ENCODE results near the gene TIMM10.
"Not testable (repeated sequence)": the region's sequence is repeated elsewhere in the genome, so short reads cannot be mapped to it uniquely, and the experiment has no call there.

Gene TIMM10

GRCh38 chr11:57542582-57542981, 12.0 kb upstream of the TIMM10 start:
- no peak overlapping the region for H3K27ac ChIP-seq (ENCODE audit: low read depth, low read length)
- H3K27me3 ChIP-seq (ENCODE audit: insufficient read depth, low read length): no peaks in the 10 kb centered on the region
- H3K36me3 ChIP-seq (ENCODE audit: insufficient read depth, low read length): 0 out of 2 replicates have a peak, but pooled peaks cover 4% of the 10 kb centered on the region
- no peak overlapping the region for H3K4me3 ChIP-seq (ENCODE audit: low read depth, low read length)
- H3K79me2 ChIP-seq (ENCODE audit: control insufficient read depth, insufficient read depth, low read length, unreplicated experiment): no peaks in the 10 kb centered on the region
- no peak overlapping the region for H2AFZ ChIP-seq (ENCODE audit: low read length, unreplicated experiment)
- no peaks in the 10 kb centered on the region for H3K4me1 ChIP-seq (ENCODE audit: control insufficient read depth, insufficient read depth, low read length, unreplicated experiment)

DNA sequence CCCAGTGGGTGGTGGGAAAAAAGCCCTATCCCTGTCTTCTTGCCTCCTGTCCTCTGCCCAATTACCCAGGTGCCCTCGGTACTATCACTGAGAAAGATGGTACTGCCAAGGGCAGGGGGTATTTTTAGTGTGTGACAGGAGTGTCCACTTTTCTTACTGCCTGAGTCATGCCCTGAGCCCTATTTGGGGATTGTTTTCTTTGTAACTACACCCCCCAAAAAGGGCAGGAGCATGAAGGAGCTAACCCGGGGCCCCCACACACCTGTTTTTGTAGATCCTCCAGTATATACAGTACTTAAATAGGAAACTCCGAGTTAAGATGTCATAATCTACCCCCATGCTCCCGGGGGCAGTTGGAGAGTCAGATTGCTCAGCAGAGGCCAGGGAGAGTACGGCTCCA, 10.6 kb upstream of the TIMM10 start:
- Histone ChIP-seq H3K27me3 (ENCODE audit: insufficient read depth, low read length) (no peaks in the 10 kb centered on the region), H3K79me2 (ENCODE audit: control insufficient read depth, insufficient read depth, low read length, unreplicated experiment) (no peaks in the 10 kb centered on the region), H3K4me1 (ENCODE audit: control insufficient read depth, insufficient read depth, low read length, unreplicated experiment) (no peaks in the 10 kb centered on the region), H3K36me3 (ENCODE audit: insufficient read depth, low read length) (no peaks in the 10 kb centered on the region), H2AFZ (ENCODE audit: low read length, unreplicated experiment) (no peak overlapping the region), H3K27ac (ENCODE audit: low read depth, low read length) (no peak overlapping the region), H3K4me3 (ENCODE audit: low read depth, low read length) (no peak overlapping the region)

- Histone ChIP-seq H2AFZ (ENCODE audit: low read length, unreplicated experiment) (no peak overlapping the region), H3K27me3 (ENCODE audit: insufficient read depth, low read length) (no peaks in the 10 kb centered on the region), H3K36me3 (ENCODE audit: insufficient read depth, low read length) (no peaks in the 10 kb centered on the region), H3K79me2 (ENCODE audit: control insufficient read depth, insufficient read depth, low read length, unreplicated experiment) (no peaks in the 10 kb centered on the region), H3K27ac (ENCODE audit: low read depth, low read length) (no peak overlapping the region), H3K4me3 (ENCODE audit: low read depth, low read length) (no peak overlapping the region), H3K4me1 (ENCODE audit: control insufficient read depth, insufficient read depth, low read length, unreplicated experiment) (no peaks in the 10 kb centered on the region)
These were observed 8.8 kb upstream of the TIMM10 start for GRCh38 chr11:57539342-57539741.

GRCh38 chr11:57536947-57537619, 6.5 kb upstream of the TIMM10 start, which contains the start of gene SMTNL1:
SMTNL1 (plus strand) TSS chr11:57537595; CDS start chr11:57542643, 5,048 bp downstream.
- H3K27me3 ChIP-seq (ENCODE audit: insufficient read depth, low read length): no peaks in the 10 kb centered on the region
- no peak within 1 kb of the TSS for H3K27ac ChIP-seq (ENCODE audit: low read depth, low read length)
- H2AFZ ChIP-seq (ENCODE audit: low read length, unreplicated experiment): no peak within 1 kb of the TSS
- no peaks in the 10 kb centered on the region for H3K36me3 ChIP-seq (ENCODE audit: insufficient read depth, low read length)
- H3K4me1 ChIP-seq (ENCODE audit: control insufficient read depth, insufficient read depth, low read length, unreplicated experiment): no peaks in the 10 kb centered on the region
- H3K79me2 ChIP-seq (ENCODE audit: control insufficient read depth, insufficient read depth, low read length, unreplicated experiment): no peaks in the 10 kb centered on the region
- no peak within 1 kb of the TSS for H3K4me3 ChIP-seq (ENCODE audit: low read depth, low read length)

DNA sequence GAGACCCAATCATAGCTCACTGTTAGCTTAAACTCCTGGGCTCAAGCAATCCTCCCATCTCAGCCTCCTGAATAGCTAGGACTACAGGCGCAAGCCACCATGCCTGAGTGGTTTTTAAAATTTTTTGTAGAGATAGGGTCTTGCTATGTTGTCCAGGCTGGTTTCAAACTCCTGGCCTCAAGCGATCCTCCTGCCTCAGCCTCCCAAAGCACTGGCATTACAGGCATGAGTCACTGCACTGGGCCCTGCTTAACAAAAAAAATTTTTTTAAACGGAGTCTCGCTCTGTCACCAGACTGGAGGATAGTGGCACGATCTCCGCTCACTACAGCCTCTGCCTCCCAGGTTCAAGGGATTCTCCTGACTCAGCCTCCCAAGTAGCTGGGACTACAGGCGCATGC, 3.9 kb upstream of the TIMM10 start:
- peaks cover 11% of the 10 kb centered on the region for H3K4me1 ChIP-seq (ENCODE audit: control insufficient read depth, insufficient read depth, low read length, unreplicated experiment)
- H3K79me2 ChIP-seq (ENCODE audit: control insufficient read depth, insufficient read depth, low read length, unreplicated experiment); H3K36me3 ChIP-seq (ENCODE audit: insufficient read depth, low read length); H3K27ac ChIP-seq (ENCODE audit: low read depth, low read length); H2AFZ ChIP-seq (ENCODE audit: low read length, unreplicated experiment); H3K27me3 ChIP-seq (ENCODE audit: insufficient read depth, low read length); H3K4me3 ChIP-seq (ENCODE audit: low read depth, low read length): not testable (repeated sequence)

DNA sequence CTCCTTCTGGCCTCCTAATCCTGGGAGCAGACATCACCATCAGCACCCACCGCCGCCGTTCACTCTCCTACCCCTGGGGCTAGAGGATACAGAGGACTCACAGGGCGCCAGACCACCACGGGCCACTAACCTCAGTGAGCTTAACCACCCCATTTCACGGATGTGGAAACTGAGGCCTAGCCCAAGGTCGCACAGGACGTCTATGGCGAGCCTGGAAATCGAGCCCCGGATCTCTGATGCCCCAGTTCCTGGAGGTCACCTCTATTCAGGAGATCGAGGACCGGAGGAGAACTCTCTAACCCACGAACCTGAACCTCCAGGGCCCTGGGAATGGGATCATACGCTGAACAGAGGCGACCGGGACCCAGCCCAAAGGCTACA, 349 bp downstream of the TIMM10 start:
- H2AFZ ChIP-seq (ENCODE audit: low read length, unreplicated experiment): peak overlapping the region; percentile 73

DNA sequence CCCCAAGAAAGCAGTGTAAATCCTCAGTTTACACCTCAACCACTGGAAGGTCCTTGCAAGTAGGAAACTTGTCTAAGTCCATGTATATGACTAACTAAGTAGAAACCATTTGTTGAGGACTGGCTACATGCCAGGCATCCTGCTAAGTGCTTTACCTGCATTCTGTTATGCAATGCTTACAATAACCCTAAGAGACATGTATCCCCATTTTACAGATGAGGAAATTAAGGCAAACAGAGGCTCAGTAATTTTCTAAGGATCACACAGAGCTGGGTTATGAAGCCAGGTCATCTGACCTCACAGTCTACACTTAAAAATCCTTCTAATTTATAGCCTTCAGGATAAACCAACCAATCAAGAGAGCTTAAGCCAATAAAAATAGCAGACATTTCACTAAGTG, 1.5 kb downstream of the TIMM10 start:
- H2AFZ ChIP-seq (ENCODE audit: low read length, unreplicated experiment): no peak overlapping the region
- H3K27me3 ChIP-seq (ENCODE audit: insufficient read depth, low read length): no peaks in the 10 kb centered on the region
- H3K27ac ChIP-seq (ENCODE audit: low read depth, low read length): no peak overlapping the region
- no peak overlapping the region for H3K4me3 ChIP-seq (ENCODE audit: low read depth, low read length)
- no peaks in the 10 kb centered on the region for H3K36me3 ChIP-seq (ENCODE audit: insufficient read depth, low read length)
- peaks cover 12% of the 10 kb centered on the region for H3K4me1 ChIP-seq (ENCODE audit: control insufficient read depth, insufficient read depth, low read length, unreplicated experiment)
- peaks cover 16% of the 10 kb centered on the region for H3K79me2 ChIP-seq (ENCODE audit: control insufficient read depth, insufficient read depth, low read length, unreplicated experiment)

More for the DNA sequence above, 349 bp downstream of the TIMM10 start:
- no peaks in the 10 kb centered on the region for H3K27me3 ChIP-seq (ENCODE audit: insufficient read depth, low read length)
- peak overlapping the region; percentile 7; the same call in 1 of the 2 replicates for H3K27ac ChIP-seq (ENCODE audit: low read depth, low read length)
- H3K79me2 ChIP-seq (ENCODE audit: control insufficient read depth, insufficient read depth, low read length, unreplicated experiment): peaks cover 16% of the 10 kb centered on the region
- H3K4me1 ChIP-seq (ENCODE audit: control insufficient read depth, insufficient read depth, low read length, unreplicated experiment): peaks cover 12% of the 10 kb centered on the region
- no peaks in the 10 kb centered on the region for H3K36me3 ChIP-seq (ENCODE audit: insufficient read depth, low read length)
- peak overlapping the region; percentile 85 for H3K4me3 ChIP-seq (ENCODE audit: low read depth, low read length)

DNA sequence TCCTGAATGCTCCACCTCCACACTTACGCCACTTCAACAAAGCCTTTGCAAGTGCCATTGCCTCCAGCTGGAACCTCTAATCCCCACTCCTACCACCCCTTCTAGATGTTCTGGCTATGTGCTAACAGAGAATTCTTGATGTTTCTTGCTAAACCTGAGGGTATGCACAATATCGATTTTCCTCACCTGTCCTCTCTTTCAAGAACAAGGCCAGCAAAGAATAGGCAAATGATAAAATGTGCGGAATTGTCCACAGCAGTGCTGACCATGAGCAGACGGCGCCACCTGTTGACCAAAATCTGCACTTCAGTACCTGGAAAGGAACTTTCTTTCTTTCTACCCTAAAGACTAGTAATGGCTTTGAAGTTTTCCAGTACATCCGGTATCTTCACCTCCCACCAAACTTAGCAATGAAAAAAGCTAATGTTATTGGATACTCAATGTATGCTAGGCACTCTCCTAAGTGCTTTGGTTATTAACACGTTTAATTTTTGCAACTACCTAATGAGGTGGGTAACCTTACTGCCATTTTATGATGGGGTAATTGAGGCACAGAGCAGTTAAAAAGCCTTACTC, 3.4 kb downstream of the TIMM10 start:
- Histone ChIP-seq H2AFZ (ENCODE audit: low read length, unreplicated experiment) (no peak overlapping the region), H3K27ac (ENCODE audit: low read depth, low read length) (no peak overlapping the region), H3K27me3 (ENCODE audit: insufficient read depth, low read length) (no peaks in the 10 kb centered on the region), H3K4me3 (ENCODE audit: low read depth, low read length) (no peak overlapping the region), H3K79me2 (ENCODE audit: control insufficient read depth, insufficient read depth, low read length, unreplicated experiment) (peaks cover 16% of the 10 kb centered on the region), H3K36me3 (ENCODE audit: insufficient read depth, low read length) (no peaks in the 10 kb centered on the region), H3K4me1 (ENCODE audit: control insufficient read depth, insufficient read depth, low read length, unreplicated experiment) (peaks cover 12% of the 10 kb centered on the region)

DNA sequence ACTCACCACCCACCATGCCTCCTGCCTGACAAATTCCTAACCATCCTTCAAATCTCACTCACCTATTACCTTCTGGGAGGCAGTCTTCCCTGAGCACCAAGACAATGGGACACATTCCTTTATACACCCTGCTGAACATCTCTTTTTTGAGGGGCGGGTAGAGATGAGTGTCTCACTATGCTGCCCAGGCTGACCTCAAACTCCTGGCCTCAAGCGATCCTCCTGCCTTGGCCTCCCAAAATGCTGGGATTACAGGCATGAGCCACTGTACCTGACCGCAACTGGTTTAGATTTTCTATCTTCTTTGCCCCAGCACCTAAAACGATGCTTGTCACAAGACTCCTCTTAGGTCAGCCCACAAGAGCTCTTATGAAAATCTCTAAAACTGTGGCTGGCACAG, 7.1 kb downstream of the TIMM10 start:
- Histone ChIP-seq H3K79me2 (ENCODE audit: control insufficient read depth, insufficient read depth, low read length, unreplicated experiment) (no peaks in the 10 kb centered on the region), H3K27ac (ENCODE audit: low read depth, low read length) (no peak overlapping the region), H2AFZ (ENCODE audit: low read length, unreplicated experiment) (no peak overlapping the region), H3K4me1 (ENCODE audit: control insufficient read depth, insufficient read depth, low read length, unreplicated experiment) (no peaks in the 10 kb centered on the region), H3K36me3 (ENCODE audit: insufficient read depth, low read length) (no peaks in the 10 kb centered on the region), H3K27me3 (ENCODE audit: insufficient read depth, low read length) (no peaks in the 10 kb centered on the region), H3K4me3 (ENCODE audit: low read depth, low read length) (no peak overlapping the region)

DNA sequence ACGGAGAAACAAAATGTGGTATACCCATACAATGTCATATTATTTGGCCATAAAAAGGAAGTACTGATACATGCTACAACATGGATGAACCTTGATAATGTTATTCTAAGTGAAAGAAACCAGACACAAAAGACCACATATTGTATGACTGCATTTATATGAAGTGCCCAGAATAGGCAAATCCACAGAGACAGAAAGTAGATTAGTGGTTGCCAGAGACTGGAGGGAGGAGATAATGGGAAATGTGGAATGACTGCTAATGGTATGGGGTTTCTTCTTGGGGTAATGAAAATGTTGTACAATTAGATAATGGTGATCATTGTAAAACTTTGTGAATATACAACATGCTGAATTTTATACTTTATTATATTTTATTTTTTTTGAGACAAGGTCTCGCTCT, 9.4 kb downstream of the TIMM10 start:
- Histone ChIP-seq H2AFZ (ENCODE audit: low read length, unreplicated experiment) (no peak overlapping the region), H3K27ac (ENCODE audit: low read depth, low read length) (no peak overlapping the region), H3K4me3 (ENCODE audit: low read depth, low read length) (no peak overlapping the region), H3K4me1 (ENCODE audit: control insufficient read depth, insufficient read depth, low read length, unreplicated experiment) (no peaks in the 10 kb centered on the region), H3K36me3 (ENCODE audit: insufficient read depth, low read length) (no peaks in the 10 kb centered on the region), H3K79me2 (ENCODE audit: control insufficient read depth, insufficient read depth, low read length, unreplicated experiment) (no peaks in the 10 kb centered on the region), H3K27me3 (ENCODE audit: insufficient read depth, low read length) (no peaks in the 10 kb centered on the region)

GRCh38 chr11:57516061-57516443, 14.5 kb downstream of the TIMM10 start:
- Histone ChIP-seq H3K36me3 (ENCODE audit: insufficient read depth, low read length) (no peaks in the 10 kb centered on the region), H2AFZ (ENCODE audit: low read length, unreplicated experiment) (peak overlapping the region; percentile 81), H3K79me2 (ENCODE audit: control insufficient read depth, insufficient read depth, low read length, unreplicated experiment) (no peaks in the 10 kb centered on the region), H3K4me1 (ENCODE audit: control insufficient read depth, insufficient read depth, low read length, unreplicated experiment) (no peaks in the 10 kb centered on the region), H3K4me3 (ENCODE audit: low read depth, low read length) (peak overlapping the region; percentile 81), H3K27ac (ENCODE audit: low read depth, low read length) (no peak overlapping the region), H3K27me3 (ENCODE audit: insufficient read depth, low read length) (no peaks in the 10 kb centered on the region)
